ENCODE data around the gene SUCNR1.
"Not testable (repeated sequence)": the region's sequence is repeated elsewhere in the genome, so short reads cannot be mapped to it uniquely, and the experiment has no call there.

SUCNR1 gene

GRCh38 chr3:151874079-151874478 is 636 bp downstream of the SUCNR1 start:
- DNase-seq, result not testable (repeated sequence)

DNA sequence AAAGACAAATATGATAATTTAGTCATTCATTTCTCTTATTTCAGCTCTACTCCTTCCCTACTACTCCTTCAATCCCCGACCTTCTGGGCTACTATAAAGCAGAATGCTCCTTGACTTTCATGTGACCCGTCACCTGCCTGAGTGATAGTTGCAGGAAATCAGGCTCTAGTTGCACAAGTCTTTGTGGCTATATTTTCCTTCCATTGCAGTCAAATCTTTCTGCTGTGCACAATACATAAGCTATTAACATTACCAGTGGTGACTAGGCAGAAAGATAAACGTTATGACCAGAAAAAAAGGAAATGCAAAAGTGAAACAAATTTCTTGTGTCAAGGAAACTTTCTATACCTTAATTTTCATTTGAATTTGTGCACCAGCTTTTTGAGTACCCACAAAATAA is 2.3 kb downstream of the SUCNR1 start:
- no peak for DNase-seq

DNA sequence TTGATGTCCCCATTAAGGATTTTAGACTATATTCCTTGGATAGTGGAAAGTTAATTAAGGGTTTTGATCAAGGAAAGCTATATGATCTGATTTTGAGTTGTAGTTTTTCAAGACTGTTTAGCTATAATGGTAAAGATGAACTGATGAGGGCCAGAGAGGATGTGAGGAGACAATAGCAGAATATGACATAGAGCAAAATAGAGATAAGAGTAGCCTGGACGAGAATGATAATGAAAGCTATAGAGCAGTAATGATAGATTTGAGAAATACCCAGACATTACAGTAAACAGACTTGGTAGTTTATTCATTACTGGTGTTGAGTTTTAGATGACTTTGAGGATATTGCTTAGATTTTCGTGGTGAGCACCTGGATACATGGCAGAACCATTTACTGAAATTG is 3.8 kb downstream of the SUCNR1 start:
- no peak for DNase-seq

GRCh38 chr3:151878465-151878864 is 5.0 kb downstream of the SUCNR1 start:
- no peak for DNase-seq

GRCh38 chr3:151879037-151879436 is 5.6 kb downstream of the SUCNR1 start:
- DNase-seq, result no peak

GRCh38 chr3:151879679-151880415 is 6.4 kb downstream of the SUCNR1 start:
- DNase-seq, result no peak

DNA sequence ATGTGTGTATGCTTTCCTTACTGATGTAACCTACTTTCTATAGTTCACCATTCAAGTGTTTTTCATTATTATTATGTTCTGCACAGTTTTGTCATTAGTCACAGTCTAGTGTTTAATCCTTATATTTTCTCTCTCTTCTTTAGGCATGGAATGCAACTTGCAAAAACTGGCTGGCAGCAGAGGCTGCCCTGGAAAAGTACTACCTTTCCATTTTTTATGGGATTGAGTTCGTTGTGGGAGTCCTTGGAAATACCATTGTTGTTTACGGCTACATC is 6.9 kb downstream of the SUCNR1 start:
- no peak for DNase-seq

DNA sequence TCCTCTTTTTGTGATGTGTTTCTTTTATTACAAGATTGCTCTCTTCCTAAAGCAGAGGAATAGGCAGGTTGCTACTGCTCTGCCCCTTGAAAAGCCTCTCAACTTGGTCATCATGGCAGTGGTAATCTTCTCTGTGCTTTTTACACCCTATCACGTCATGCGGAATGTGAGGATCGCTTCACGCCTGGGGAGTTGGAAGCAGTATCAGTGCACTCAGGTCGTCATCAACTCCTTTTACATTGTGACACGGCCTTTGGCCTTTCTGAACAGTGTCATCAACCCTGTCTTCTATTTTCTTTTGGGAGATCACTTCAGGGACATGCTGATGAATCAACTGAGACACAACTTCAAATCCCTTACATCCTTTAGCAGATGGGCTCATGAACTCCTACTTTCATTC is 7.7 kb downstream of the SUCNR1 start:
- no peak for DNase-seq

DNA sequence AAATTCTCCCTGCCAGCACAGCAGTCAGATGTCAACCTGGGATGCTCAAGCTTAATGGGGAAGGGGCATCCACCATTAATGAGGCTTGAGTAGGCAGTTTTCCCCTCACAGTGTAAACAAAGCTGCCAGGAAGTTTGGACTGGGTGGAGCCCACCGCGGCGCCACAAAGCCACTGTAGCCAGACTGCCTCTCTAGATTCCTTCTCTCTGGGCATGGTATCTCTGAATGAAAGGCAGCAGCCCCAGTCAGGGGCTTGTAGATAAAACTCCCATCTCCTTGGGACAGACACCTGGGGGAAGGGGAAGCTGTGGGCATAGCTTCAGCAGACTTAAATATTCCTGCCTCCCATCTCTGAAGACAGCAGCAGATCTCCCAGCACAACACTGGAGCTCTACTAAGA is 12.0 kb downstream of the SUCNR1 start:
- not testable (repeated sequence) for DNase-seq

- not testable (repeated sequence) for DNase-seq
These were observed 14.2 kb downstream of the SUCNR1 start for GRCh38 chr3:151887450-151888211.

- DNase-seq, result no peak
These were observed 17.3 kb downstream of the SUCNR1 start for GRCh38 chr3:151890721-151891141.

GRCh38 chr3:151891721-151892120 is 18.3 kb downstream of the SUCNR1 start:
- no peak for DNase-seq

DNA sequence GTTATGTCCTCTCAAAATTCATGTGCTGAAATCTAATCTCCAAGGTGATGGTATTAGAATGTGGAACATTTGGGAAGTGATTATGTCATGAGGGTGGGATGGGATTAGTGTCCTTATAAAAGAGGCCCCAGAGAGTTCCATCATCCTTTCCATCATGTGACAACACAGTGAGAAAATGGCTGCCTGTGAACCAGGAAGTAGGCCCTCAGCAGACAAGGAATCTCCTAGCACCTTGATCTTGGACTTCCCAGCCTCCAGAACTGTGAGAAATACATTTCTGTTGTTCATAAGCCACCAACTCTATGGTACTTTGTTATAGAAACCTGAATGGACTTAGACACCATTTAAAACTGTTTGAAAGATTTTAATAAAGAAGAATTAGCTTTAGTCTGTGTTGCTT is 20.8 kb downstream of the SUCNR1 start:
- DNase-seq, result no peak

DNA sequence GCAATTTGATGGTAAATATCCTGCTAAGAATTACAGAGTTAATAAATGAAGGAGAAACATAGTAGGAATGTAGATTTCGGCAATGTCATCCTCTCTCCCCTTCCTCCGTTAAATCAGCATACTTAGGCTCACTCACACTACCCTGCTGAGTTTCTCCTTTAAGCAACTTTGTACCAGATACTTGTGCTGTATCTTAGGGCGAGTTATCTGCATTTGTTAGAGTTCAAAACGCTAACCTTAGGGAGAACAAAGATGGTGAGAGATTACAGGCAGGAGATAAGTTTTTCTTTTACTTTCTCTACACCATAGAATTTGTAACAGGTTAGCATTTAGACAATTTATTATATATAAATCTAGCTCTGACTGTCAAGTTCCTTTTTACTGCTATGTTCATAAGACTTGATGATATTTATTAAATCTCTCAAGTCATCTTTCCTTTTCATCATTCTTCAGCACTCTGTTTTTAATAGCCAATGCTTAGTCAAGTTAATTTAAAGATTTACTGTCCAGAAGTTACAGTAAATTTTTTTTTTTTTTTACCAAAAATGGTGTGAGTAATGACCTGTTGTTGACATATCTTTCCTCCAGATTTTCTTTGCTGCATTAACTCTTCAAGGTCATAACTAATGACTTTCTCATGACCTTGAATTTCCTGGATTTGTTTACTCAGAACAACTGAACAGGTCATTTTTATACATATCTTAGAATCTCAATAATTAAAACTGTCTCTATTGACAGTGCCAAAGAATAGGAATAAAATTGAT is 22.2 kb downstream of the SUCNR1 start:
- no peak for DNase-seq

- no peak for DNase-seq
These were observed 23.0 kb downstream of the SUCNR1 start for GRCh38 chr3:151896246-151897012.

GRCh38 chr3:151898121-151898520 is 24.7 kb downstream of the SUCNR1 start:
- not testable (repeated sequence) for DNase-seq

DNA sequence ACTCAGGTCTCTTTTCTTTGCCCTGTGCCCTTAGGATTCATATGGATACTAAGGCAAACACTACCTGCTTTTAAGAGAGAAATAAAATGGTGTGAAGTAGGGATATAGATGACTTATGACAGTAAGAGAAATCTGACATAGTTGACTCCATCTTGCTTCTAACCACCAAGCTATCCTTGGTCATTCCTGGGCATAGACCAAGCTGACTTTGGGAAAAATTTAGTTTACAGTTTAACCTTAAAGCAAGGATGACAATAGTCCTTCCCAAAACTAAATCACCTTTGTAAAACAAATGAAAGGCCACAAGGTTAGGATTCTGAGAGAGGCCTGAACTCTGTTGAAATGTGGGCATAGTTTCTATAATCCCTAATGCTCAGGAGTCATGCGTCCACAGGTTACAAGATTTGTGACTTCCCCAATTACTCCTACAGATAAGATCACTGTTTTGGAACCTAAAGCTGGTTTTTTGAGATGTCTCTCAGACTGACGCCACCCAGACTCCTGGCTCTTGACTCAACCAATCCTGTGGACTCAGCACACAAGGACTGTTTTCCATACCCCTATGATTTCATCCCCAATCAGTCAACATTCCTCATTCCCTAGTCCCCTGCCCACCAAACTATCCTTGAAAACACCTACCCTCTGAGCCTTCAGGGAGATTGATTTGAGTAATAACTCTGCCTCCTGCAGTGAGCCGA is 25.3 kb downstream of the SUCNR1 start:
- DNase-seq, result not testable (repeated sequence)

GRCh38 chr3:151899996-151900395 is 26.6 kb downstream of the SUCNR1 start:
- DNase-seq, result no peak

GRCh38 chr3:151900460-151900859 is 27.0 kb downstream of the SUCNR1 start:
- no peak for DNase-seq

DNA sequence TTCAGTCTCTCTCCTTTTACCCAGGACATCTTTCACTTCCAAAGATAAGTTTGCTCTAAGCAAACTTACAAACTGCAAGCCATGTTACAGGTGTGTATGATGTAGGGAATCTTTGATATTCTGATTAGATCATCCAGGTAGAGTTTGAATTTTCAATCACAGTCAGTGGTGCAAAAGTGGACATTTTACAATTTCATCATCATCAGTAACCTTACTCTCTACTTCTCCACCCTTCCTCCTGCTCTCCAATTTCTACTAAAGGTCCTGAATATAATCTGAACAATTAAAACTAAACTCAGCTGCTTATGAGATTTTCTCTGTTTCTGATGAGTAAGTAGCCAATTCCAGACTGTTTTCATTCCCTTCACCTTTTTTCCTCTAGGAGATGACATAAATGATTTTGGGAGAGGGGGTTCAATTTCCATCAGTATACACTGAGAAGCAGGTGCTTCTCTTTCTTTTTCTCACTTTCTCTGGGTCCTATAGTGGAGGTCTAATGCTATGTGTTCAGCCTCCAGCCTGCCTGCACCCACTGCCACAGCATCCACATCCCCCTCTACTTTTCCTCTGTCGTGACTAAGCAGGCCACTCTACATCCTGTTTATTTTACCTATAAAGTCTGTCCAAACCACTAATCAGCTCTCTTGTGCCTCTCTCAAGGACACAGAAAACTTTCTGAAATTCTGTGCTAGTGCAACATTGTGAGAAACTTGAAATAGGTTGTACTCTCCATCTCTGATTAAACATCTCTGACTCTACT is 27.6 kb downstream of the SUCNR1 start:
- no peak for DNase-seq

- DNase-seq, result no peak
These were observed 28.3 kb downstream of the SUCNR1 start for GRCh38 chr3:151901644-151902285.
